ENCODE results near the gene ANAPC10.
A peak's percentile ranks its signal among the peaks of the same experiment; 100 is the strongest.

Gene ANAPC10

DNA sequence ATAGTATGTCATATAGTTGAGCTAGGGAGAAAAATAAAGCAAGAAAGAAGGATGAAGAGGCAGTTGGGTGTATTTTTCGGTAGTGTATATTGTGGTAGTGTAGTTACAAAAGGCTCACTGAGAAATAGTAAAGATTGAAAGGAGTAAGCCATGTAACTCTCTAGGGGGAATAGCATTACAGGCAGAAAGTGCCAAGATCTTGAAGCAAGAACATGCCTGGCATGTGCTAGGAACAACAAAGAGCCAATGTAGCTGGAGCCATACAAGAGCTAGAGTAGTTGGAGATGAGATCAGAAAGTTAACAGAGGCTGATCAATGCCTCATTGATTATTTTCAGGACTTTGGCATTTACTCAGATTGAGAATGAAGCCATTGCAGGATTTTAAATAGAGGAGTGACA lies 3.1 kb upstream of the ANAPC10 start:
- peaks cover 94% of the 10 kb centered on the region for H3K79me2 ChIP-seq (ENCODE audit: control insufficient read depth, low read length)
- peaks cover 71% of the 10 kb centered on the region for H3K36me3 ChIP-seq (ENCODE audit: control insufficient read depth, low read length)
- no peaks in the 10 kb centered on the region for H3F3A ChIP-seq (ENCODE audit: control insufficient read depth, insufficient read depth)
- no peaks in the 10 kb centered on the region for H3K27me3 ChIP-seq (ENCODE audit: control insufficient read depth, low read length)
- TF ChIP-seq, protein P1, sequence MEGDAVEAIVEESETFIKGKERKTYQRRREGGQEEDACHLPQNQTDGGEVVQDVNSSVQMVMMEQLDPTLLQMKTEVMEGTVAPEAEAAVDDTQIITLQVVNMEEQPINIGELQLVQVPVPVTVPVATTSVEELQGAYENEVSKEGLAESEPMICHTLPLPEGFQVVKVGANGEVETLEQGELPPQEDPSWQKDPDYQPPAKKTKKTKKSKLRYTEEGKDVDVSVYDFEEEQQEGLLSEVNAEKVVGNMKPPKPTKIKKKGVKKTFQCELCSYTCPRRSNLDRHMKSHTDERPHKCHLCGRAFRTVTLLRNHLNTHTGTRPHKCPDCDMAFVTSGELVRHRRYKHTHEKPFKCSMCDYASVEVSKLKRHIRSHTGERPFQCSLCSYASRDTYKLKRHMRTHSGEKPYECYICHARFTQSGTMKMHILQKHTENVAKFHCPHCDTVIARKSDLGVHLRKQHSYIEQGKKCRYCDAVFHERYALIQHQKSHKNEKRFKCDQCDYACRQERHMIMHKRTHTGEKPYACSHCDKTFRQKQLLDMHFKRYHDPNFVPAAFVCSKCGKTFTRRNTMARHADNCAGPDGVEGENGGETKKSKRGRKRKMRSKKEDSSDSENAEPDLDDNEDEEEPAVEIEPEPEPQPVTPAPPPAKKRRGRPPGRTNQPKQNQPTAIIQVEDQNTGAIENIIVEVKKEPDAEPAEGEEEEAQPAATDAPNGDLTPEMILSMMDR (IDR thresholded peaks at IDR 0.05; ENCODE audit: low read depth, low read length, poor library complexity, severe bottlenecking) = no peak
- no peak for TF ChIP-seq EZH2phosphoT487 (IDR thresholded peaks at IDR 0.05; ENCODE audit: borderline replicate concordance, low read length)
- peaks cover 3% of the 10 kb centered on the region for H4K20me1 ChIP-seq (ENCODE audit: control insufficient read depth, insufficient read depth, low read depth, low read length)
- peaks cover 52% of the 10 kb centered on the region for H3K4me1 ChIP-seq (ENCODE audit: control insufficient read depth, low read length)
- H3K9me2 ChIP-seq (replicated peaks; ENCODE audit: control insufficient read depth, low read length) = no peaks in the 10 kb centered on the region
- peak overlapping the region; percentile 23; the same call in 1 of the 2 replicates for H3K4me3 ChIP-seq (ENCODE audit: low read length)
- no peak overlapping the region for H3K27ac ChIP-seq (ENCODE audit: low read depth, low read length)
- no peaks in the 10 kb centered on the region for H3K9me3 ChIP-seq (ENCODE audit: control insufficient read depth, insufficient read depth, low read length)
- peak overlapping the region; percentile 52 for H3K4me2 ChIP-seq (ENCODE audit: low read length)

DNA sequence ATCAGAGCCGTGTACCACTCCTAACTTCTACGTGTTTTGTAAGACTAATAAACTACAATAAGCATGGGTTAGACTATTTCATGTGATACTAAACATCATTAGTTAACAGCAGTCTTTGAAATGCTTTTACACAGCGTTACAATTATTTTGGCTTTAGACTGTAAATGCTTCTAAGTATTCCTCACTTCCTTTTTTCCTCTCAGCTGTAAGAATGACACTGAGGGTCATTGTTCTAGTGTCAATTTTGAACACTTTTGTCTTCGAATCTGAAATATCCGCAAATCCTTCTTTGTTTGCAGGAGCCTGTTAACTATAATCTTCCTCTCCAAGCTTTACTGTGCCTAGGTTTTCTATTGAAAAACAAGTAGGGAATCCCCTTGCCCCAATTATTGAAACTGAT lies 1.7 kb upstream of the ANAPC10 start:
- Histone ChIP-seq H3K4me3 (ENCODE audit: low read length) (peak overlapping the region; percentile 98), H3F3A (ENCODE audit: control insufficient read depth, insufficient read depth) (no peaks in the 10 kb centered on the region), H4K20me1 (ENCODE audit: control insufficient read depth, insufficient read depth, low read depth, low read length) (peaks cover 3% of the 10 kb centered on the region), H3K79me2 (ENCODE audit: control insufficient read depth, low read length) (peaks cover 97% of the 10 kb centered on the region), H3K27me3 (ENCODE audit: control insufficient read depth, low read length) (no peaks in the 10 kb centered on the region), H3K36me3 (ENCODE audit: control insufficient read depth, low read length) (peaks cover 69% of the 10 kb centered on the region), H3K4me2 (ENCODE audit: low read length) (peak overlapping the region; percentile 74), H3K4me1 (ENCODE audit: control insufficient read depth, low read length) (peaks cover 52% of the 10 kb centered on the region), H3K9me2 (replicated peaks; ENCODE audit: control insufficient read depth, low read length) (no peaks in the 10 kb centered on the region), H3K27ac (ENCODE audit: low read depth, low read length) (peak overlapping the region; percentile 48; the same call in 1 of the 2 replicates), H3K9me3 (ENCODE audit: control insufficient read depth, insufficient read depth, low read length) (no peaks in the 10 kb centered on the region)
- TF ChIP-seq, protein P1 (IDR thresholded peaks at IDR 0.05; ENCODE audit: low read depth, low read length, poor library complexity, severe bottlenecking) = no peak
- no peak for TF ChIP-seq EZH2phosphoT487 (IDR thresholded peaks at IDR 0.05; ENCODE audit: borderline replicate concordance, low read length)

DNA sequence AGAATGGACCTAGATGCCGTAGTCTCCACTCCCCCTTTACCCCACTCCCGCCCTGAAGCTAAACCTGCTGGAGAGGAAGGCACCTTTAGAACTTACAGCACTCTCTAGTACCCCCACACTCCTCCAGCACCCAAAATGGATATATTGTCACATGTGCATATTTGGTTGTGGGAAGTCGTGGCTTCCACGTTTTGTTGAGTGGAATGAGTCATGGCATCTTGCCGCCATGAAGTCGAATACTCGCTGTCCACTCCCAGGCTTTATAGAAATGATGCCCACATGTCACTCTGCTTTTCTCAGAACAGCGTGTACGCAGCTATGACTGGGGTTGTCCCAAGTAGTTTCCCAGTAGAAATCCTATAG lies 660 bp upstream of the ANAPC10 start:
- H3K79me2 ChIP-seq (ENCODE audit: control insufficient read depth, low read length) = peaks cover 98% of the 10 kb centered on the region
- H3K4me3 ChIP-seq (ENCODE audit: low read length) = peak overlapping the region; percentile 98
- H3K4me1 ChIP-seq (ENCODE audit: control insufficient read depth, low read length) = peaks cover 50% of the 10 kb centered on the region
- peak overlapping the region; percentile 48 for H3K27ac ChIP-seq (ENCODE audit: low read depth, low read length)
- no peaks in the 10 kb centered on the region for H3K9me3 ChIP-seq (ENCODE audit: control insufficient read depth, insufficient read depth, low read length)
- H3K9me2 ChIP-seq (replicated peaks; ENCODE audit: control insufficient read depth, low read length) = no peaks in the 10 kb centered on the region
- TF ChIP-seq, protein P1 (IDR thresholded peaks at IDR 0.05; ENCODE audit: low read depth, low read length, poor library complexity, severe bottlenecking) = no peak
- TF ChIP-seq EZH2phosphoT487 (IDR thresholded peaks at IDR 0.05; ENCODE audit: borderline replicate concordance, low read length) = no peak
- peaks cover 70% of the 10 kb centered on the region for H3K36me3 ChIP-seq (ENCODE audit: control insufficient read depth, low read length)
- peaks cover 3% of the 10 kb centered on the region for H4K20me1 ChIP-seq (ENCODE audit: control insufficient read depth, insufficient read depth, low read depth, low read length)
- H3K4me2 ChIP-seq (ENCODE audit: low read length) = peak overlapping the region; percentile 74
- H3F3A ChIP-seq (ENCODE audit: control insufficient read depth, insufficient read depth) = no peaks in the 10 kb centered on the region
- no peaks in the 10 kb centered on the region for H3K27me3 ChIP-seq (ENCODE audit: control insufficient read depth, low read length)

All from DOHH2 (cell line).